OCI-LY3 (cell line): ENCODE measurements around the gene MED25.

Experiments
- H2AFZ ChIP-seq: fragments of 200-600, 300-600 bp; shearing (Covaris generic); 2 replicates; pipeline ENCODE4 v1.6.0; 2014; ENCODE audit warnings: antibody characterized with exemption, low read depth, low read length
- H3K27ac ChIP-seq: fragments of 200-600, 300-600 bp; sonication (generic); 2 replicates; pipeline ENCODE4 v1.5.1; 2014; ENCODE audit warnings: mild to moderate bottlenecking, low read length, moderate library complexity, mixed read lengths
- H3K27me3 ChIP-seq: fragments of 200-600, 300-600 bp; sonication (generic); 2 replicates; pipeline ENCODE4 v1.6.1; 2014; ENCODE audit warnings: low read depth, low read length, mixed read lengths
- H3K36me3 ChIP-seq: fragments of 200-600, 300-600 bp; sonication (generic); replicated peaks from 2 replicates; pipeline ENCODE3; 2014; ENCODE audit warnings: low read depth, low read length, mixed read lengths
- H3K4me1 ChIP-seq: fragments of 300-600, 200-600 bp; sonication (generic); 2 replicates; pipeline ENCODE4 v1.6.1; 2014; ENCODE audit warnings: low read length, mixed read lengths
- H3K4me2 ChIP-seq: fragments of 200-600, 300-600 bp; sonication (generic); 2 replicates; pipeline ENCODE4 v1.6.1; 2014; ENCODE audit warnings: low read length, mixed read lengths
- H3K4me3 ChIP-seq: fragments of 300-600, 200-600 bp; sonication (generic); 2 replicates; pipeline ENCODE4 v1.5.1; 2014; ENCODE audit warnings: antibody characterized with exemption, mild to moderate bottlenecking, low read length, moderate library complexity
- H3K79me2 ChIP-seq: fragments of 300-600, 200-600 bp; shearing (Covaris generic); 2 replicates; pipeline ENCODE4 v1.6.1; 2014; ENCODE audit warnings: mild to moderate bottlenecking, low read length, mixed read lengths
- H3K9ac ChIP-seq: fragments of 300-600, 200-600 bp; shearing (Covaris generic); 2 replicates; pipeline ENCODE4 v1.6.0; 2014; ENCODE audit warnings: mild to moderate bottlenecking, low read length, moderate library complexity
- H3K9me3 ChIP-seq: fragments of 200-600, 300-600 bp; shearing (Covaris generic); 2 replicates; pipeline ENCODE4 v1.6.1; 2014; ENCODE audit warnings: low read length, mixed read lengths; ENCODE audit not compliant: insufficient read depth
- H4K20me1 ChIP-seq: fragments of 200-600, 300-600 bp; sonication (generic); 2 replicates; pipeline ENCODE4 v1.6.1; 2016; ENCODE audit warnings: low read length, mixed read lengths; ENCODE audit not compliant: insufficient read depth
- CTCF ChIP-seq: fragments of 200-600, 300-600 bp; sonication (generic); IDR thresholded peaks from 2 replicates; pipeline ENCODE4 v1.5.1; 2014; ENCODE audit warnings: antibody characterized with exemption, low read length, low read depth
- EZH2phosphoT487 ChIP-seq: fragments of 200-600 bp; shearing (Covaris generic); IDR thresholded peaks from 2 replicates; pipeline ENCODE4 v1.6.1; 2018; ENCODE audit warnings: antibody characterized with exemption, mixed run types, low read depth

Gene MED25

DNA sequence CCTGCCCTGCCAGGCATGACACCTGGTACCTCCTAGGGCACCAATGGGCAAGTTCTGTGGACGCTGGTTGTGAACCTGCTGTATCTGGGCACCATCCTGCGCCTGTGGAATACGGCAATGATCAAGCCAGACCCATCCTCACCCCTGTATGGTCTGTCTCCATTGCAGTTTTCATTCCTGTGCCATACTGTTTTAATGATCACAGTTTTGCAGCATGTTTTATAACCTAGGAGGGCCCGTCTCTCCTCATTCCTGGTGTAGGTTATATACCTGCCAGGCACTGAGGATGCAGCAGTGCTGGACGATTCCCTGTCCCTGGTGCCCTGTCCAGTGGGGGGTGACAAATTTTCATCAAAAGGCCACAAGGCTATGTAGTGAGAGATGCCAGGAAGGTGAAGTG is 65.0 kb downstream of the MED25 start:
- Histone ChIP-seq H3K4me2 (no peak overlapping the region), H3K79me2 (peaks cover 10% of the 10 kb centered on the region), H3K27ac (no peak overlapping the region), H2AFZ (no peak overlapping the region), H3K9ac (no peak overlapping the region), H3K27me3 (no peaks in the 10 kb centered on the region), H3K36me3 (peaks cover 66% of the 10 kb centered on the region), H4K20me1 (no peaks in the 10 kb centered on the region; the same call in 1 of the 2 replicates), H3K4me3 (no peak overlapping the region), H3K4me1 (peaks cover 23% of the 10 kb centered on the region), H3K9me3 (no peaks in the 10 kb centered on the region)
- TF ChIP-seq CTCF (no peak), EZH2phosphoT487 (no peak)

- Histone ChIP-seq H3K27me3 (no peaks in the 10 kb centered on the region), H3K9me3 (no peaks in the 10 kb centered on the region), H3K4me2 (no peak overlapping the region), H3K36me3 (peaks cover 59% of the 10 kb centered on the region), H4K20me1 (peaks cover 4% of the 10 kb centered on the region; the same call in 1 of the 2 replicates), H2AFZ (no peak overlapping the region), H3K9ac (no peak overlapping the region), H3K4me1 (peaks cover 23% of the 10 kb centered on the region), H3K4me3 (no peak overlapping the region), H3K79me2 (no peaks in the 10 kb centered on the region), H3K27ac (no peak overlapping the region)
- TF ChIP-seq CTCF, result no peak
- no peak for TF ChIP-seq EZH2phosphoT487
Measured at GRCh38 chr19:49884109-49884508, 66.0 kb downstream of the MED25 start.

GRCh38 chr19:49884760-49885159 is 66.7 kb downstream of the MED25 start:
- no peaks in the 10 kb centered on the region for H3K27me3 ChIP-seq
- H3K9ac ChIP-seq, result no peak overlapping the region
- H3K27ac ChIP-seq, result no peak overlapping the region
- peaks cover 66% of the 10 kb centered on the region for H3K36me3 ChIP-seq
- no peak overlapping the region for H3K4me3 ChIP-seq
- peaks cover 29% of the 10 kb centered on the region for H3K4me1 ChIP-seq
- H3K4me2 ChIP-seq, result no peak overlapping the region
- no peaks in the 10 kb centered on the region for H3K79me2 ChIP-seq
- no peaks in the 10 kb centered on the region for H3K9me3 ChIP-seq
- H2AFZ ChIP-seq, result no peak overlapping the region
- no peak for TF ChIP-seq EZH2phosphoT487
- no peak for TF ChIP-seq CTCF
- H4K20me1 ChIP-seq, result peaks cover 11% of the 10 kb centered on the region
